Hematopoietic multipotent progenitor cell (in vitro differentiated cells): ENCODE measurements around the gene SMIM43. TPM values are rescaled to one million over a fixed set of nuclear protein-coding genes. Genes with fewer than 3 reads are reported as not detected.
"Not testable (repeated sequence)": the region's sequence is repeated elsewhere in the genome, so short reads cannot be mapped to it uniquely, and the experiment has no call there.

Experiments
- DNase-seq, 3 donors: peaks; one replicate each; pipeline ENCODE4 v3.0.0-alpha.2; 2011 to 2015; ENCODE audit warnings: low read depth in 2 of 3, low spot score in 2 of 3
- total RNA-seq: library from RNA; depleted of rRNA; stranded (reverse); fragments of >200 nt; gene quantifications from one replicate; pipeline ENCODE4 v1.2.3, GENCODE V29; 2012

Gene SMIM43
- total RNA-seq, 1 donor = under 0.01 TPM

- DNase-seq = no peak
Observed at GRCh38 chr4:121737846-121738554, 27.0 kb downstream of the SMIM43 start.

- DNase-seq = peak in 2 of 3 donors; percentile 35 to 68
Observed at GRCh38 chr4:121736735-121737351, 28.1 kb downstream of the SMIM43 start.

GRCh38 chr4:121734571-121734970, 30.4 kb downstream of the SMIM43 start:
- no peak for DNase-seq

- no peak for DNase-seq
Observed at GRCh38 chr4:121733942-121734341, 31.0 kb downstream of the SMIM43 start.

- not testable (repeated sequence) for DNase-seq
Observed at GRCh38 chr4:121729753-121730152, 35.2 kb downstream of the SMIM43 start.

GRCh38 chr4:121728798-121729226, 36.2 kb downstream of the SMIM43 start:
- DNase-seq = no peak

- no peak for DNase-seq
Observed at GRCh38 chr4:121728066-121728465, 36.9 kb downstream of the SMIM43 start.

GRCh38 chr4:121726642-121727268, 38.2 kb downstream of the SMIM43 start:
- DNase-seq = peak in 2 of 3 donors; percentile 45 to 73

- no peak for DNase-seq
Observed at GRCh38 chr4:121724671-121725070, 40.3 kb downstream of the SMIM43 start.

GRCh38 chr4:121721700-121722099, 43.3 kb downstream of the SMIM43 start:
- no peak for DNase-seq

- DNase-seq = no peak
Observed at GRCh38 chr4:121720109-121720508, 44.9 kb downstream of the SMIM43 start.

GRCh38 chr4:121717680-121718237, 47.2 kb downstream of the SMIM43 start:
- DNase-seq = no peak

- no peak for DNase-seq
Observed at GRCh38 chr4:121714548-121714947, 50.4 kb downstream of the SMIM43 start.

GRCh38 chr4:121712783-121713182, 52.2 kb downstream of the SMIM43 start:
- DNase-seq = no peak

- no peak for DNase-seq
Observed at GRCh38 chr4:121712001-121712651, 52.8 kb downstream of the SMIM43 start.

GRCh38 chr4:121711263-121712000, 53.5 kb downstream of the SMIM43 start:
- DNase-seq = peak in 2 of 3 donors; percentile 37 to 66

GRCh38 chr4:121709766-121710405, 55.1 kb downstream of the SMIM43 start:
- no peak for DNase-seq
